NT2/D1 (cell line): ENCODE data around the gene EXD1.

Experiments used
- DNase-seq: peaks from one replicate; pipeline ENCODE4 v3.0.0-alpha.2; 2011; ENCODE audit warnings: low read depth, low spot score
- H3K27me3 ChIP-seq: 2 replicates; pipeline ENCODE4 v1.6.0; 2011; ENCODE audit warnings: mild to moderate bottlenecking; ENCODE audit not compliant: insufficient read length, insufficient read depth
- H3K36me3 ChIP-seq: 2 replicates; pipeline ENCODE4 v1.6.1; 2011; ENCODE audit warnings: mild to moderate bottlenecking, low read length, mixed read lengths; ENCODE audit not compliant: insufficient read depth, insufficient read length
- H3K4me1 ChIP-seq: 2 replicates; pipeline ENCODE4 v1.5.1; 2011; ENCODE audit not compliant: insufficient read depth, insufficient read length
- H3K4me3 ChIP-seq: 2 replicates; pipeline ENCODE4 v1.5.1; 2011; ENCODE audit warnings: low read depth; ENCODE audit not compliant: insufficient read length
- H3K9ac ChIP-seq: 2 replicates; pipeline ENCODE4 v1.6.0; 2011; ENCODE audit warnings: low read depth; ENCODE audit not compliant: insufficient read length
- H3K9me3 ChIP-seq: 2 replicates; pipeline ENCODE4 v1.5.1; 2011; ENCODE audit warnings: mild to moderate bottlenecking, low read length; ENCODE audit not compliant: insufficient read depth
- SUZ12 ChIP-seq: IDR thresholded peaks from 2 replicates; pipeline ENCODE4 v1.6.1; 2011; ENCODE audit not compliant: insufficient read length, insufficient read depth; ENCODE audit errors: extremely low read depth
- YY1 ChIP-seq: IDR thresholded peaks from 2 replicates; pipeline ENCODE4 v1.6.1; 2011; ENCODE audit not compliant: insufficient read length, insufficient read depth
- ZNF274 ChIP-seq: IDR thresholded peaks from 2 replicates; pipeline ENCODE4 v1.6.1; 2011; ENCODE audit warnings: mild to moderate bottlenecking, low read depth, low read length

The EXD1 gene

DNA sequence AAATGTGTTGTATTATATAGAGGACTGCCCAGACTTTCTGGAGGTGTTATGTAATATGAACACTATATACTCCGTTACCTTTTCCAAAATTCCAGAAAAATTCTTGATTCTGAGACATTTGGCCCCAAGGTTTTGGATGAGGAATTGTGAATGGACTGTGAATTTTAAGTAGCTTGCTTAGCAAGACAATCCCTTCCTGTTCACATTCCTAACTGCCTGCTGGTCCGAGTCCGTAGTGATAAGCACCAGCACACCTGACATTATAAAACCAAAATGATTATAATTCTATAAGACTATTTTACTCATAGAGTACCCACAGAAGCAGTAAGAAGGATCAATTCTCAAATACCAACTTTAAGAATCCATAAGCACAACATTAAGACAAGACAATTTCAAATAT, 11.2 kb downstream of the EXD1 start:
- no peak overlapping the region for H3K9ac ChIP-seq

DNA sequence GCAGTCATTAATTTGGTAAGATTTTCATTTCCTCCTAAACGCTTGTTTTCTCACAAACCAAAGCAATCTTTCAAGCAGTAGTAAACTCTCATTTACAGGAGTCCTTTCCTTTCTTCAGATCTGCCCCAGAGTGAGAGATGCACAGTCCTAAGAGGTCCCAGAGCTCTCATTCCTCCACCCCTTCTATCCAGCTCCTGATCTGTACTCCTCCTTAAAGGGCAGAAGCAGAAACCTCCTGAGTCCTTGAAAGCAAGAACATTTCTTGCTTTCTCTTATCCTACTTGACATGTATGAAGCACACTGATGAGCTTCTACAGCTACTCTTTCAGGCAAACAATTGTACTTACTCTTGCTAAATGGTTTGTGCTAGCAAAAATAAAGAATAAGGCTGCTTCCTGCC, 11.7 kb downstream of the EXD1 start:
- Histone ChIP-seq H3K36me3 (no peaks in the 10 kb centered on the region), H3K4me1 (no peaks in the 10 kb centered on the region), H3K4me3 (no peak overlapping the region), H3K9ac (no peak overlapping the region), H3K9me3 (no peaks in the 10 kb centered on the region), H3K27me3 (no peaks in the 10 kb centered on the region)
- TF ChIP-seq YY1 (no peak), ZNF274 (no peak), SUZ12 (no peak)
- DNase-seq, result no peak

More for the DNA sequence above, 11.2 kb downstream of the EXD1 start:
- Histone ChIP-seq H3K36me3 (no peaks in the 10 kb centered on the region), H3K4me1 (no peaks in the 10 kb centered on the region), H3K27me3 (no peaks in the 10 kb centered on the region), H3K4me3 (no peak overlapping the region), H3K9me3 (no peaks in the 10 kb centered on the region)
- no peak for DNase-seq
- no peak for TF ChIP-seq SUZ12
- no peak for TF ChIP-seq ZNF274
- no peak for TF ChIP-seq YY1

DNA sequence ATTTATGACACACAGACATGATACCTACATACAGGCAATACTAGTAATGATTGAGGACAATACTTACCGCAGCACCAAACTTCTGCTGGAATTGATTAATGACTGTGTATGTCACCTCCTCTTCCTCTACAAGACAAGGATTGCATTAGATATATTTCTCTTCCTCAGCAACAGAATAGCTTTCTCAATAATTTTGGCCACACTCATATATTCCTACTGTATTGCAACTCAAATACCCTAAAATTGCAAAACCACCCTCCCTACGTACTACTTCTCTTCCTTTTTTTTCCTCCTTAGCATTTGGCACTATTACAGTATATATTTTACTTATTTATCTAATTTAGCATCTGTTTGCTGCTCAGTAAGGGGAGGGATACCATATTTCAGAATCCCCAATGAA, 14.8 kb downstream of the EXD1 start:
- H3K4me3 ChIP-seq, result no peak overlapping the region
- H3K4me1 ChIP-seq, result no peaks in the 10 kb centered on the region
- no peak for DNase-seq
- no peaks in the 10 kb centered on the region for H3K9me3 ChIP-seq
- no peak overlapping the region for H3K9ac ChIP-seq
- TF ChIP-seq ZNF274, result no peak
- no peaks in the 10 kb centered on the region for H3K36me3 ChIP-seq
- H3K27me3 ChIP-seq, result no peaks in the 10 kb centered on the region

DNA sequence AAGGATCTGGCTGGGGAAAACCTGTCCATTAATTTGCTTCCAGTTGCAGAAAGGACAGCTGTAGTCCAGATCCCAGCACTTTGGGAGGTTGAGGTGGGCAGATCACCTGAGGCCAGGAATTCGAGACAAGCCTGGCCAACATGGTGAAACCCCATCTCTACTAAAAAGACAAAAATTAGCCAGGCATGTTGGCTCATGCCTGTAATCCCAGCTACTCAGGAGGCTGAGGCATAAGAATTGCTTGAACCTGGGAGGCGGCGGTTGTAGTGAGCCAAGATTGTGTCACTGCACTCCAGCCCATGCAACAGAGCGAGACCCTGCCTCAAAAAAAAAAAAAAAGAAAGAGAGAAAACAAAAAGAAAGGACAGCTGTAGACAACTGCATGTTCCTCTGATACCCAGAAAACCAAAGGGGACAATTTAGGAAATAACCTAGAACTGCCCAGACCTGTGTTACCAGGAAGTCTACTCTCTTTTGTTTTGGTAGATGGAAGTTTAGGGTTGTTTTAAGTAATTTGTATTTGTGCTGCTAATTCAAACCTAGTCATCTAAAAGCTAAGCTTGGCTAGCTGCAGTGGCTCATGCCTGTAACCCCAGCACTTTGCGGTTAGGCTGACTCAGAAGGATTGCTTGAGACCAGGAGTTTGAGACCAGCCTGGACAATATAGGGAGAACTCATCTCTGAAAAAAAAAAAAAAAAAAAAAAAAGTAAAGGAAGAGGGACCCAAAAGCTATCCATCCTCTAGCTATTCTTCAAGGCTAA, 22.7 kb downstream of the EXD1 start:
- no peak overlapping the region for H3K4me3 ChIP-seq
- no peaks in the 10 kb centered on the region for H3K36me3 ChIP-seq
- H3K9me3 ChIP-seq, result no peaks in the 10 kb centered on the region
- H3K27me3 ChIP-seq, result no peaks in the 10 kb centered on the region
- TF ChIP-seq SUZ12 (no peak), ZNF274 (no peak), YY1 (no peak)
- no peaks in the 10 kb centered on the region for H3K4me1 ChIP-seq
- H3K9ac ChIP-seq, result no peak overlapping the region
- no peak for DNase-seq

DNA sequence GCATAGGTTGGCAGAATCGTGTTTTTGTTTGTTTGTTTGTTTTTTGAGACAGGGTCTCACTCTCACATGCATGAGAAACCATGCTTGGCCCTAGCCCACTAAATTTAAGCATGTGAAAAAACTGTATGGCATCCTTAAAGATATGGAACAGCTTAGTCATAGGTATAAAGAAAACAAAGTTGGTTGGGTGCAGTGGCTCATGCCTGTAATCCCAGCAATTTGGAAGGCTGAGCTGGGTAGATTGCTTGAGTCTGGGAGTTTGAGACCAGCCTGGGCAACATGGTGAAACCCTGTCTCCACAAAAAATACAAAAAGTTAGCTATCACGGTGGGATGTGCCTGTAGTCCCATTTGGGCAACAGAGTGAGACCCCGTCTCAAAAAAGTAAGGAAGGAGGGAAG, 25.2 kb downstream of the EXD1 start:
- Histone ChIP-seq H3K4me3 (no peak overlapping the region), H3K4me1 (no peaks in the 10 kb centered on the region), H3K9ac (no peak overlapping the region), H3K36me3 (no peaks in the 10 kb centered on the region), H3K9me3 (no peaks in the 10 kb centered on the region), H3K27me3 (no peaks in the 10 kb centered on the region)
- no peak for DNase-seq
- TF ChIP-seq YY1, result no peak
- TF ChIP-seq ZNF274, result no peak
- no peak for TF ChIP-seq SUZ12

DNA sequence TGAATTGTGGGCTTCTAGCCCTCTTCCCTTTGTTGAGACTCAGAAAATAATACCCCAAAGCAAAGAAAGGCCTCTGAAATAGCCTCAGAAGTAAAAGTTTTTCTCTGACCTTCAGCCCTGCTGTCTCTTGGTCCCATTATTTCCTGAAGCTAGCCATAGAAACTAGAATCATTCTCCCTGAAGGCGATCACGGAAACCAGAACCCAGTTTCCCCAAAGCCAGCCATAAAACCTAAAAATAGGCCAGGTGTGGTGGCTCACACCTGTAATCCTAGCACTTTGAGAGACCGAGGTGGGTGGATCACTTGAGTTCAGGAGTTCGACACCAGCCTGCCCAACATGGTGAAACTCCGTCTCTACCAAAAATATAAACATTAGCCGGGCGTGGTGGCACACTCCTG, 27.2 kb downstream of the EXD1 start:
- no peaks in the 10 kb centered on the region for H3K9me3 ChIP-seq
- no peaks in the 10 kb centered on the region for H3K36me3 ChIP-seq
- no peak overlapping the region for H3K4me3 ChIP-seq
- H3K4me1 ChIP-seq, result no peaks in the 10 kb centered on the region
- TF ChIP-seq ZNF274 (no peak), SUZ12 (no peak), YY1 (no peak)
- no peak for DNase-seq
- no peak overlapping the region for H3K9ac ChIP-seq
- H3K27me3 ChIP-seq, result no peaks in the 10 kb centered on the region

DNA sequence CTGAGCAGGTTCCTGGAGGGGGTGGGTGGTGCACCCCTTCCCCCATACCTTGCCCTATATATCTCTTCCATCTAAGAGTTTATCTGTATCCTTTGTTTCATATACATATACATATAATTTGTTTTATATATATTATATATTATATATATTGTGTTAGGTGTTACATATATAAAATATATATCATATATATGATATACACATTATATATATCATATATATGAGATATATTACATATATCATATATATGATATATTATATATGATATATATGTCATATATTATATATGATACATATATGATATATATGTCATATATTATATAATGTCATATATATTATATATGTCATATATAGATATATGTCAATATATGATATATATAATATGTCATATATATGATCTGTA, 31.1 kb downstream of the EXD1 start:
- Histone ChIP-seq H3K4me1 (no peaks in the 10 kb centered on the region), H3K9ac (no peak overlapping the region), H3K36me3 (no peaks in the 10 kb centered on the region), H3K4me3 (no peak overlapping the region), H3K9me3 (peaks cover 2% of the 10 kb centered on the region; the same call in 1 of the 2 replicates), H3K27me3 (no peaks in the 10 kb centered on the region)
- TF ChIP-seq SUZ12 (no peak), ZNF274 (no peak), YY1 (no peak)
- no peak for DNase-seq
